Measurements from ENCODE around the gene CAPN5. TPM values are rescaled to one million over a fixed set of nuclear protein-coding genes. Genes with fewer than 3 reads are reported as not detected.

The CAPN5 gene
- total and polyA plus RNA-seq, 10 of the 15 experiments (the other 5 are each of a cell fraction or from before 2014, with no cell fraction given): 0.02 to 0.33 (median 0.07) TPM; not detected in 3

GRCh38 chr11:77111277-77111676, 44.5 kb downstream of the CAPN5 start:
- ChIA-PET RAD21 (ENCODE audit: unreplicated experiment) (no interaction called here), CTCF (interaction anchor here (3.3 kb wide), 1 partner anchor 20 kb away, joined by 12 read pairs; no protein-coding TSS in a partner anchor), POLR2A (no interaction called here), SMC1A (ENCODE audit: uncharacterized antibody, unreplicated experiment) (no interaction called here)
- H3K79me2 ChIP-seq (ENCODE audit: control insufficient read depth, insufficient read depth, low read length): no peaks in the 10 kb centered on the region
- DNase-seq (ENCODE audit: low read depth, low spot score) (no peak), ATAC-seq (no peak), FAIRE-seq (no peak)
- H2AFZ ChIP-seq (ENCODE audit: control insufficient read depth, low read depth, low read length): no peak overlapping the region
- H4K20me1 ChIP-seq (ENCODE audit: control insufficient read depth, insufficient read depth): no peaks in the 10 kb centered on the region
- H3K4me1 ChIP-seq (ENCODE audit: control insufficient read depth, insufficient read depth, low read length): no peaks in the 10 kb centered on the region
- no peaks in the 10 kb centered on the region for H3K9me3 ChIP-seq (replicated peaks; ENCODE audit: control insufficient read depth, insufficient read depth, low read length)
- no peak overlapping the region for H3K4me3 ChIP-seq
- intact Hi-C loops (cut with micrococcal nuclease; ENCODE audit: unreplicated experiment) (no loop called here), in situ Hi-C loops (cut with MboI) (no loop called here)
- H3K27me3 ChIP-seq (replicated peaks in 1 of 2; ENCODE audit: control insufficient read depth in 2 of 2, insufficient read depth in 2 of 2, low read length in 1 of 2): peaks cover 0 to 2% of the 10 kb centered on the region in 2 experiments; a peak in 2 of 4 replicates
- WGBS (ENCODE audit: insufficient coverage, insufficient replicate concordance, low lambda C conversion rate, missing lambda C conversion rate): 0% methylated on average over 3 of the region's 3 CpGs
- H3K9ac ChIP-seq (ENCODE audit: control insufficient read depth, insufficient read depth, low read length): no peak overlapping the region
- H3K36me3 ChIP-seq (ENCODE audit: control insufficient read depth in 2 of 2, insufficient read depth in 2 of 2, low read length in 1 of 2): no peaks in the 10 kb centered on the region
- no peak overlapping the region for H3K4me2 ChIP-seq (ENCODE audit: control insufficient read depth, insufficient read depth)
- no TSS peak for BruUV-seq (replicated peaks)
- no peak overlapping the region for H3K27ac ChIP-seq (ENCODE audit: control insufficient read depth, insufficient read depth)
- no peak for TF ChIP-seq KDM1A (IDR thresholded peaks at IDR 0.05; ENCODE audit: borderline replicate concordance)
- TF ChIP-seq ZBTB4 (CRISPR knock-in tag; IDR thresholded peaks at IDR 0.05): no peak
- TF ChIP-seq EED (IDR thresholded peaks at IDR 0.05; ENCODE audit: low read depth): no peak
- TF ChIP-seq BCL11A (IDR thresholded peaks at IDR 0.05; ENCODE audit: low read depth, low read length): no peak
- TF ChIP-seq TBL1XR1 (IDR thresholded peaks at IDR 0.05; ENCODE audit: low read depth, low read length): no peak
- no peak for TF ChIP-seq IKZF1 (conservative IDR thresholded peaks at IDR 0.05)
- no peak for TF ChIP-seq BCLAF1 (IDR thresholded peaks at IDR 0.05)
- TF ChIP-seq BHLHE40 (IDR thresholded peaks at IDR 0.05; ENCODE audit: borderline replicate concordance in 1 of 2, low read depth in 2 of 2, low read length in 1 of 2): no peak
- no peak for TF ChIP-seq MAX (IDR thresholded peaks at IDR 0.05; ENCODE audit: low read depth, low read length)
- no peak for TF ChIP-seq PBX3 (IDR thresholded peaks at IDR 0.05; ENCODE audit: insufficient replicate concordance, low read depth, low read length)
- no peak for TF ChIP-seq PKNOX1 (IDR thresholded peaks at IDR 0.05)
- TF ChIP-seq FOXM1 (IDR thresholded peaks at IDR 0.05; ENCODE audit: low read depth, low read length): no peak
- TF ChIP-seq YY1 (IDR thresholded peaks at IDR 0.05; ENCODE audit: low read depth, low read length): no peak
- TF ChIP-seq HSF1 (IDR thresholded peaks at IDR 0.05; ENCODE audit: low read depth, low read length): no peak
- no peak for TF ChIP-seq RFX5 (IDR thresholded peaks at IDR 0.05; ENCODE audit: low read depth, low read length)
